SK-N-SH treated with all-trans-retinoic acid at 6 μM for 48 hours (cell line): Measurements from ENCODE around the gene CIT.

Experiments used
- ATAC-seq: fragments of 200-7000 bp; cut with Tn5 transposase; 3 replicates; pipeline ENCODE4 v1.9.1; 2020; ENCODE audit warnings: mild to moderate bottlenecking, moderate library complexity
- ARNTL ChIP-seq: fragments of 450-650 bp; formaldehyde crosslinking; IDR thresholded peaks from 2 replicates; pipeline ENCODE4 v1.5.0; 2020; ENCODE audit warnings: low read depth, mild to moderate bottlenecking, moderate library complexity, borderline replicate concordance
- BACH2 ChIP-seq: fragments of 250-450 bp; sonication (Bioruptor Pico); IDR thresholded peaks from 2 replicates; pipeline ENCODE4 v1.9.0; 2021; ENCODE audit warnings: mild to moderate bottlenecking, borderline replicate concordance
- CSDC2 ChIP-seq: fragments of 250-450 bp; sonication (Bioruptor Pico); IDR thresholded peaks from 2 replicates; pipeline ENCODE4 v1.5.0; 2020; ENCODE audit warnings: mild to moderate bottlenecking, moderate library complexity
- ESRRG ChIP-seq: fragments of 250-450 bp; sonication (Bioruptor Pico); IDR thresholded peaks from 2 replicates; pipeline ENCODE4 v1.6.1; 2021; ENCODE audit warnings: mild to moderate bottlenecking
- GLIS3 ChIP-seq: fragments of 250-450 bp; sonication (Bioruptor Pico); IDR thresholded peaks from 2 replicates; pipeline ENCODE4 v1.5.0; 2020; ENCODE audit warnings: mild to moderate bottlenecking, moderate library complexity
- ISL1 ChIP-seq: fragments of 250-450 bp; sonication (Bioruptor Pico); IDR thresholded peaks from 2 replicates; pipeline ENCODE4 v2.1.2; 2022; ENCODE audit warnings: mild to moderate bottlenecking, moderate library complexity
- OSR1 ChIP-seq: fragments of 250-450 bp; sonication (Bioruptor Pico); IDR thresholded peaks from 2 replicates; pipeline ENCODE4 v1.8.0; 2022; ENCODE audit warnings: moderate library complexity, mild to moderate bottlenecking, inconsistent platforms
- PATZ1 ChIP-seq: fragments of 250-450 bp; sonication (Bioruptor Pico); IDR thresholded peaks from 2 replicates; pipeline ENCODE4 v1.8.0; 2020; ENCODE audit warnings: mild to moderate bottlenecking, moderate library complexity, borderline replicate concordance
- PPARA ChIP-seq: fragments of 250-450 bp; sonication (Bioruptor Pico); IDR thresholded peaks from 2 replicates; pipeline ENCODE4 v1.5.0; 2020; ENCODE audit warnings: mild to moderate bottlenecking, borderline replicate concordance
- RARB ChIP-seq: fragments of 250-450 bp; sonication (Bioruptor Pico); IDR thresholded peaks from 2 replicates; pipeline ENCODE4 v1.8.0; 2021; ENCODE audit warnings: mild to moderate bottlenecking, moderate library complexity
- SNAI2 ChIP-seq: fragments of 250-450 bp; sonication (Bioruptor Pico); IDR thresholded peaks from 2 replicates; pipeline ENCODE4 v1.5.0; 2020; ENCODE audit warnings: mild to moderate bottlenecking, moderate library complexity
- TOX ChIP-seq: fragments of 250-450 bp; sonication (Bioruptor Pico); IDR thresholded peaks from 2 replicates; pipeline ENCODE4 v1.8.0; 2021; ENCODE audit warnings: mild to moderate bottlenecking, moderate library complexity, borderline replicate concordance
- ZC3H10 ChIP-seq: fragments of 250-450 bp; sonication (Bioruptor Pico); IDR thresholded peaks from 2 replicates; pipeline ENCODE4 v1.5.1; 2021; ENCODE audit warnings: mild to moderate bottlenecking, moderate library complexity
- ZFP3 ChIP-seq: fragments of 250-450 bp; sonication (Bioruptor Pico); IDR thresholded peaks from 2 replicates; pipeline ENCODE4 v1.5.0; 2020; ENCODE audit warnings: mild to moderate bottlenecking, moderate library complexity
- ZFP30 ChIP-seq: fragments of 450-650 bp; formaldehyde crosslinking; IDR thresholded peaks from 2 replicates; pipeline ENCODE4 v1.5.0; 2022; ENCODE audit warnings: mild to moderate bottlenecking, moderate library complexity
- ZNF565 ChIP-seq: fragments of 450-650 bp; formaldehyde crosslinking; conservative IDR thresholded peaks from 2 replicates; pipeline ENCODE4 v1.5.0; 2020; ENCODE audit warnings: low read depth, mild to moderate bottlenecking, moderate library complexity
- ZNF70 ChIP-seq: fragments of 450-650 bp; formaldehyde crosslinking; IDR thresholded peaks from 2 replicates; pipeline ENCODE4 v1.5.0; 2020; ENCODE audit warnings: mild to moderate bottlenecking, moderate library complexity
- ZNF8 ChIP-seq: fragments of 450-650 bp; formaldehyde crosslinking; IDR thresholded peaks from 2 replicates; pipeline ENCODE4 v1.5.0; 2020; ENCODE audit warnings: mild to moderate bottlenecking, moderate library complexity
- TF ChIP-seq, protein P1 (sequence below): fragments of 250-450 bp; sonication (Bioruptor Pico); IDR thresholded peaks from 2 replicates; pipeline ENCODE4 v1.5.1; 2020; ENCODE audit warnings: low read depth, mild to moderate bottlenecking, moderate library complexity
- TF ChIP-seq, protein P2 (sequence below): fragments of 250-450 bp; sonication (Bioruptor Pico); IDR thresholded peaks from 2 replicates; pipeline ENCODE4 v1.5.0; 2020; ENCODE audit warnings: mild to moderate bottlenecking, moderate library complexity

Gene CIT

GRCh38 chr12:119825262-119825661, 51.9 kb downstream of the CIT start:
- no peak for ATAC-seq
- no peak for TF ChIP-seq BACH2 (CRISPR knock-in tag)
- TF ChIP-seq ZNF70 (CRISPR knock-in tag): no peak
- no peak for TF ChIP-seq SNAI2 (CRISPR knock-in tag)
- TF ChIP-seq OSR1 (CRISPR knock-in tag): no peak
- TF ChIP-seq CSDC2: no peak
- TF ChIP-seq, protein P1, sequence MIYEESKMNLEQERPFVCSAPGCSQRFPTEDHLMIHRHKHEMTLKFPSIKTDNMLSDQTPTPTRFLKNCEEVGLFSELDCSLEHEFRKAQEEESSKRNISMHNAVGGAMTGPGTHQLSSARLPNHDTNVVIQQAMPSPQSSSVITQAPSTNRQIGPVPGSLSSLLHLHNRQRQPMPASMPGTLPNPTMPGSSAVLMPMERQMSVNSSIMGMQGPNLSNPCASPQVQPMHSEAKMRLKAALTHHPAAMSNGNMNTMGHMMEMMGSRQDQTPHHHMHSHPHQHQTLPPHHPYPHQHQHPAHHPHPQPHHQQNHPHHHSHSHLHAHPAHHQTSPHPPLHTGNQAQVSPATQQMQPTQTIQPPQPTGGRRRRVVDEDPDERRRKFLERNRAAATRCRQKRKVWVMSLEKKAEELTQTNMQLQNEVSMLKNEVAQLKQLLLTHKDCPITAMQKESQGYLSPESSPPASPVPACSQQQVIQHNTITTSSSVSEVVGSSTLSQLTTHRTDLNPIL (CRISPR knock-in tag): no peak
- no peak for TF ChIP-seq ESRRG
- TF ChIP-seq PATZ1: no peak
- TF ChIP-seq ARNTL (CRISPR knock-in tag): no peak
- no peak for TF ChIP-seq RARB
- no peak for TF ChIP-seq ISL1 (CRISPR knock-in tag)
- TF ChIP-seq, protein P2, sequence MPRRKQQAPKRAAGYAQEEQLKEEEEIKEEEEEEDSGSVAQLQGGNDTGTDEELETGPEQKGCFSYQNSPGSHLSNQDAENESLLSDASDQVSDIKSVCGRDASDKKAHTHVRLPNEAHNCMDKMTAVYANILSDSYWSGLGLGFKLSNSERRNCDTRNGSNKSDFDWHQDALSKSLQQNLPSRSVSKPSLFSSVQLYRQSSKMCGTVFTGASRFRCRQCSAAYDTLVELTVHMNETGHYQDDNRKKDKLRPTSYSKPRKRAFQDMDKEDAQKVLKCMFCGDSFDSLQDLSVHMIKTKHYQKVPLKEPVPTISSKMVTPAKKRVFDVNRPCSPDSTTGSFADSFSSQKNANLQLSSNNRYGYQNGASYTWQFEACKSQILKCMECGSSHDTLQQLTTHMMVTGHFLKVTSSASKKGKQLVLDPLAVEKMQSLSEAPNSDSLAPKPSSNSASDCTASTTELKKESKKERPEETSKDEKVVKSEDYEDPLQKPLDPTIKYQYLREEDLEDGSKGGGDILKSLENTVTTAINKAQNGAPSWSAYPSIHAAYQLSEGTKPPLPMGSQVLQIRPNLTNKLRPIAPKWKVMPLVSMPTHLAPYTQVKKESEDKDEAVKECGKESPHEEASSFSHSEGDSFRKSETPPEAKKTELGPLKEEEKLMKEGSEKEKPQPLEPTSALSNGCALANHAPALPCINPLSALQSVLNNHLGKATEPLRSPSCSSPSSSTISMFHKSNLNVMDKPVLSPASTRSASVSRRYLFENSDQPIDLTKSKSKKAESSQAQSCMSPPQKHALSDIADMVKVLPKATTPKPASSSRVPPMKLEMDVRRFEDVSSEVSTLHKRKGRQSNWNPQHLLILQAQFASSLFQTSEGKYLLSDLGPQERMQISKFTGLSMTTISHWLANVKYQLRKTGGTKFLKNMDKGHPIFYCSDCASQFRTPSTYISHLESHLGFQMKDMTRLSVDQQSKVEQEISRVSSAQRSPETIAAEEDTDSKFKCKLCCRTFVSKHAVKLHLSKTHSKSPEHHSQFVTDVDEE (CRISPR knock-in tag): no peak
- TF ChIP-seq PPARA (CRISPR knock-in tag): no peak
- TF ChIP-seq ZNF8: no peak
- TF ChIP-seq ZFP3 (CRISPR knock-in tag): no peak

GRCh38 chr12:119822046-119822445, 55.1 kb downstream of the CIT start:
- TF ChIP-seq, protein P1 (CRISPR knock-in tag): no peak
- TF ChIP-seq ZNF70 (CRISPR knock-in tag): no peak
- TF ChIP-seq RARB: no peak
- no peak for TF ChIP-seq GLIS3
- no peak for TF ChIP-seq ZFP3 (CRISPR knock-in tag)
- no peak for TF ChIP-seq BACH2 (CRISPR knock-in tag)
- no peak for TF ChIP-seq ARNTL (CRISPR knock-in tag)
- no peak for TF ChIP-seq TOX
- TF ChIP-seq CSDC2: no peak
- TF ChIP-seq ZNF565 (CRISPR knock-in tag): no peak
- no peak for TF ChIP-seq ZC3H10 (CRISPR knock-in tag)
- TF ChIP-seq SNAI2 (CRISPR knock-in tag): no peak
- TF ChIP-seq ISL1 (CRISPR knock-in tag): no peak
- no peak for TF ChIP-seq OSR1 (CRISPR knock-in tag)
- no peak for ATAC-seq

- no peak for TF ChIP-seq ZFP30 (CRISPR knock-in tag)
- TF ChIP-seq ZNF8: no peak
- TF ChIP-seq ZFP3 (CRISPR knock-in tag): no peak
- TF ChIP-seq GLIS3: no peak
- TF ChIP-seq ZNF565 (CRISPR knock-in tag): no peak
- TF ChIP-seq, protein P1 (CRISPR knock-in tag): no peak
- TF ChIP-seq SNAI2 (CRISPR knock-in tag): no peak
- no peak for TF ChIP-seq CSDC2
- TF ChIP-seq TOX: no peak
- no peak for TF ChIP-seq PATZ1
- no peak for ATAC-seq
Measured at GRCh38 chr12:119819322-119819721, 57.8 kb downstream of the CIT start.
